ENCODE results near the gene SLC6A8.

The SLC6A8 gene

DNA sequence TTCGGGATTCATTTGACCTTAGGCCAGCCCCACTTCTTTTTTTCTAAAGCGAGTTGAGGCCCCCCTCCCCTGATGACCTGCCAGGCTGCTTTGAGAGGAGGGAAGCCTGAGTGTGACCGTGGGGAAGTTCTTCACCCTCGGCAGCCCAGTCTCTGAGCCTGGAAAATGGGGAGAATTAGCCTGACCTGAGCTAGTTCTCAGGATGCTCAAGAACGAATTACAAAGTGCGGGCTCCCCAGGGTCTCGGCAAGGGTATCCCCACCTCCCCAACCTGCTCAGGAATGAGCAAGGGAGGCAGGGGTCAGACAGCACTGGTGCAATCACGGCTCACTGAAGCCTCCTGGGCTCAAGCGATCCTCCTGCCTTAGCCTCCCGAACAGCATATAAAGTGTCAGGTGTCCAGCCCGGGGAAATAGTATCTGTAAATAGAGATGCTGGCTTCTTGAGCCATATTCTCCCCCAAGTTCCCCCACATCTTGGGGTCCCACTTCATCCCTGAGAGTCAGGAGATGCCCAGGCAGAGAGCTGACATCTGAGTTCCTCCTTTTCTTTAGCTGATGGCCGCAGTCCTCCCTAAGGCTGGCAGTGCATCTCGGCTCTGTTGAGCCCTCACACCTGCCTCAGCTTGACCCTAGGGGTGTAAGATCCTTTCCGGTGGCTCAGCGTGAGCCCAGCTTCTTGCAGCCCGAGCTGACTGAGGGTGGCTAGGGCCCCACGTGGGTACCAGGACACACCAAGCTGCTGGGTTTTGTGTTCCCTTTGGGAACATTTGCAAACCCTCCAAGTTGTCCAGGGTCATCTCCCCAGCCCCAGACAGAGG is 39.2 kb upstream of the SLC6A8 start:
- in situ Hi-C loops (cut with MboI; ENCODE audit: low sequenced_read_pairs): no loop called here

DNA sequence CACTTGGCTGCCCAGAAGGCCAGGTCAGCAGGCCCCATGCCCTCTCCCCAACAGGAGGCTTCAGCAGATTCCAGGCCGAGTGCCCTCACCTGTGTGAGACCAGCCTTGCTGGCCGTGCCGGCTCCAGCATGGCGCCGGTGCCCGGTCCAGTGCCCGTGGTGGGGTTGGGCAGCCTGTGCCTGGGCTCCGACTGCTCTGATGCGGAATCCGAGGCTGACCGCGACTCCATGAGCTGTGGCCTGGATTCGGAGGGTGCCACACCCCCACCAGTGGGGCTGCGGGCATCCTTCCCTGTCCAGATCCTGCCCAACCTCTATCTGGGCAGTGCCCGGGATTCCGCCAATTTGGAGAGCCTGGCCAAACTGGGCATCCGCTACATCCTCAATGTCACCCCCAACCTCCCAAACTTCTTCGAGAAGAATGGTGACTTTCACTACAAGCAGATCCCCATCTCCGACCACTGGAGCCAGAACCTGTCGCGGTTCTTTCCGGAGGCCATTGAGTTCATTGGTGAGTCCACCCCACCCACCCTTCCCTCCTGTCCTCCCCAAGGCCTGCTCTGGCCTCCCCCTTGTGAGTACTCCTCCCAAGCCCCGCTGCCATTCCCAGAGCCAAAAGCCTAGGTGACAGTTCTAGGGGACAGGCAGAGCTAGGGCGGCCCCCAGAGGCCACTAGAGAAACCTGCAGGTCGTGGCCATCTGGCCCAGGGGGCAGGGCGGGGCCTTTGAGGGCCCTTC is 38.4 kb upstream of the SLC6A8 start:
- in situ Hi-C loops (cut with MboI; ENCODE audit: low sequenced_read_pairs): no loop called here

DNA sequence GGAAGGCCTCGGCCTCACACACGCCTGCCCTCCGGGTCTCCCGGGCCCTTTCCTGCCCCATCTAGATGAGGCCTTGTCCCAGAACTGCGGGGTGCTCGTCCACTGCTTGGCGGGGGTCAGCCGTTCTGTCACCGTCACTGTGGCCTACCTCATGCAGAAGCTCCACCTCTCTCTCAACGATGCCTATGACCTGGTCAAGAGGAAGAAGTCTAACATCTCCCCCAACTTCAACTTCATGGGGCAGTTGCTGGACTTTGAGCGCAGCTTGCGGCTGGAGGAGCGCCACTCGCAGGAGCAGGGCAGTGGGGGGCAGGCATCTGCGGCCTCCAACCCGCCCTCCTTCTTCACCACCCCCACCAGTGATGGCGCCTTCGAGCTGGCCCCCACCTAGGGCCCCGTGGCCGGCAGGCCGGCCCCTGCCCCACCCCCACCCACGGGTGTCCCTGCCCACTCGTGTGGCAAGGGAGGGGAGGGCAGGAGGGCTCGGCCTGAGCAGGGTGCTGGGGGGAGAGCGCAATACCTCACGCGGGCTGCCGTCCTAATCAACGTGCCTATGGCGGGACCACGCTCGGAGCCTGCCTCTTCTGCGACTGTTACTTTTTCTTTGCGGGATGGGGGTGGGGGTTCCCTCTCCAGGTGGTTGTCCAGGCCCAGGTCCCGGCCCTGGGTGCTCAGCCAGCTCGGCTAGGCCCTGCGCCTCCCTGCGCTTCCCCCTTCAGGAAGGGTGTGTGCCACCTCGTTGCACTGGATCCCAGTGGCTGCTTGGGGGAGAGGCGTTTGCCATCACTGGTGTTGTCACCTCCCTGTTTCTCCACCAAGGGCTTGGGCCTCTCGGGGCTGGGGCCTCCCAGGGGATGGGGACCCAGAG is 37.6 kb upstream of the SLC6A8 start:
- in situ Hi-C loops (cut with MboI; ENCODE audit: low sequenced_read_pairs): loop anchor here (25.0 kb wide), 1 partner anchor 688 kb away; no protein-coding TSS in a partner anchor

DNA sequence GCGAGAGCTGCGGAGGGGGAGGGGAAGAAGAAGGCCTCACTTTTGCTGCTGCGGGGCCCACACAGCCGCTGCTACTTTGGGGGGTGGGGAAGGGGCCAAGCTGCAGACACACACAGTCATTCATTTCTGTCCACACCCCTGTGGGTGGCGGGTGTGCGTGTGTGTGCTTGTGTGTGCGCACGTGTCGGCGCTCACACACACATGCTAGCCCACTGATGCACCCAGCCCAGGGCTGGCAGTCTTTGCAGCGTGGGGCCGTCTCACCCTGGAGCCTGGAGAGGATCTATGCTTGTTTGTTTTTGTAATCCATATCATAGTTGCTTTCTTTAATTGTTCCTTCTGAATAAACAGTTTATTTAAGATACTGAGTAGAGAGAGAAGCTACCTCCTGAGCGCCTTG is 36.8 kb upstream of the SLC6A8 start:
- in situ Hi-C loops (cut with MboI; ENCODE audit: low sequenced_read_pairs): loop anchor here (25.0 kb wide), 1 partner anchor 689 kb away; no protein-coding TSS in a partner anchor

DNA sequence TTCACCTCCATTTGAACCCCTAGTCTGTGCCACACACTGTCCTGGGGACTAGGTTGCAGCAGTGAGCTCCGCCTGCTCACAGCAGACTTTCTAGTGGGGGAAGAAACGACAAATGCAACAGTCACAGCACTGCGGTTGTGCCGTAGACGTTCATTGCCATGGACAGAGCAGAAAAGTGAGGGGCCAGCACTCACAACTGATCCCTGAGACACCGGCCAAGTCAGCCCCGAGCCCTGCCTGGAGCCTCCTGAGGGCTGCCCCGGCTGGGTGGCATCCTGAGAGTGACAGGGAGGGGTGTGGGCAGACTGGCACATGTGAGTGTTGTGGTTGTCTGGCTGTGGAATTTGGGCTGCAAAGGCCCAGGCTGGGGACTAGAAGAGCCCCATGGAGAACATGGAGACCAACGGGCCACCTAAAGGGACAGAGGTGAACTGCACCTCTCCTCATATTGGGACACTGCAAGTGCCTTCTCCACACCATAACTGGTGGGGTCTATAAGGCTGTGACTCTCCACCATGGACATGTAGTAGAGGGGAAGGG is 36.1 kb upstream of the SLC6A8 start:
- in situ Hi-C loops (cut with MboI; ENCODE audit: low sequenced_read_pairs): loop anchor here (25.0 kb wide), 1 partner anchor 689 kb away; no protein-coding TSS in a partner anchor

DNA sequence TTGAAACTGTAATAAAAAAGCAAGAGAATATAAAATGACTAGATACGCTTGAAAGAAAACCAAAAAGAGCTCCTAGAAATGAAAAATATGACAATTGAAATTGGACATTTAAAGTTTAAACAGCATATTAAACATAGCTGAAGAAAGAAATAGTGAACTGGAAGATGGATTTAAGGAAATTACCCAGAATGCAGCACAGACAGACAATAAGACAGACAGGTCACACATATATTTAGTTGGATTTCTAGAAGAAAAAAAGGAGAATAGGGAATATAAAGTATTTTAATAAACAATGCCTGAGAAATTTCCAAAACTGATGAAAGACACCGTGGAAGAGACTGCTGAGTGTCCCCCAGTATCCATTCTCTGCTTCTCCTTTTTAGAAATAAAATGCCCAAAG is 34.2 kb upstream of the SLC6A8 start:
- in situ Hi-C loops (cut with MboI; ENCODE audit: low sequenced_read_pairs): loop anchor here (25.0 kb wide), 1 partner anchor 691 kb away; no protein-coding TSS in a partner anchor

- in situ Hi-C loops (cut with MboI; ENCODE audit: low sequenced_read_pairs): loop anchor here (25.0 kb wide), 1 partner anchor 695 kb away; no protein-coding TSS in a partner anchor
Observed at GRCh38 chrX:153657161-153657560, 30.6 kb upstream of the SLC6A8 start.

- in situ Hi-C loops (cut with MboI; ENCODE audit: low sequenced_read_pairs): loop anchor here (25.0 kb wide), 1 partner anchor 697 kb away; no protein-coding TSS in a partner anchor
Observed at GRCh38 chrX:153659268-153659667, 28.5 kb upstream of the SLC6A8 start.

GRCh38 chrX:153662266-153662665 is 25.5 kb upstream of the SLC6A8 start:
- in situ Hi-C loops (cut with MboI; ENCODE audit: low sequenced_read_pairs): loop anchor here (10.0 to 25.0 kb wide), 2 partner anchors 107 to 700 kb away; no protein-coding TSS in a partner anchor

- in situ Hi-C loops (cut with MboI; ENCODE audit: low sequenced_read_pairs): loop anchor here (10.0 to 25.0 kb wide), 2 partner anchors 111 to 704 kb away; no protein-coding TSS in a partner anchor
Observed at GRCh38 chrX:153665726-153666306, 21.9 kb upstream of the SLC6A8 start.

GRCh38 chrX:153667281-153667955 is 20.3 kb upstream of the SLC6A8 start:
- in situ Hi-C loops (cut with MboI; ENCODE audit: low sequenced_read_pairs): loop anchor here (10.0 to 25.0 kb wide), 2 partner anchors 113 to 705 kb away; no protein-coding TSS in a partner anchor

GRCh38 chrX:153667956-153668396 is 19.8 kb upstream of the SLC6A8 start:
- in situ Hi-C loops (cut with MboI; ENCODE audit: low sequenced_read_pairs): loop anchor here (10.0 to 25.0 kb wide), 2 partner anchors 113 to 706 kb away; no protein-coding TSS in a partner anchor

DNA sequence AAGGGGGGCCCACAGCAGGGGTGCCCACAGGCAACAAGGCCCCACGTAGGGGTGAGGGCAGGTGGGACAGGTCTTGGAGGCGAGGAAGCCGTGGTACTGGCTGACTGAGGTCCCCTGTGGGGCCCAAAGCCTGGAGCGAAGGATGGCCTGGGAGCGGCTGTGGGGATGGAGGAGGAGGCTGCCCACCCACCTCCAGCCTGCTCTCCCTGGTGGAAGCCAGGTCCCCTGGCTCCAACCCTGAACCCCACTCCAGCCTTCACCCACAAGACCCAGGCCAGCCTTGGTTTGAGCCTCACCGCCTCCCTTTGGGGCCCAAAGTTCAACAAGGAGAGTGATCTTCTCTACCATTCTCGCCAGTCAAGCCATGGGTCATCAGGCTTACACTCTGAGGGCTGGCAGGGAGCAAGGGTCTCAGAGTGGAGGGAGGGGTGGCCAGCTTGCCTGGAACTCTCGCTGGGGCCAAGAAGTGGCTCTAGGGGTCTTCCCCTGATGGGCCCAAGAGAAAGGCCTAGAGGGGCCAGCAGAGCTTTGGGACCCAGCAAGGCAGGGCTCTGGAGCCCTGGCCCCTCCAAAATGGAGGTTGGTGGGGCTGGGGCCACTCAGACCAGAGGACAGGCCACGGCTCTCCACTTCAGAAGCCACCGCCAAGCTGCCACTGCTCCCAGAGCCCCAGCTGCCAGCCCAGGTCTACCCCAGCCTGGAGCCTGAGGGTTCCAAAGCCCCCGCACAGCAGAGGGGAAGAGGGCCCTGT is 19.1 kb upstream of the SLC6A8 start:
- in situ Hi-C loops (cut with MboI; ENCODE audit: low sequenced_read_pairs): loop anchor here (10.0 to 25.0 kb wide), 2 partner anchors 114 to 706 kb away; no protein-coding TSS in a partner anchor

- in situ Hi-C loops (cut with MboI; ENCODE audit: low sequenced_read_pairs): loop anchor here (10.0 to 25.0 kb wide), 2 partner anchors 115 to 707 kb away; no protein-coding TSS in a partner anchor
Observed at GRCh38 chrX:153669174-153669890, 18.4 kb upstream of the SLC6A8 start.

DNA sequence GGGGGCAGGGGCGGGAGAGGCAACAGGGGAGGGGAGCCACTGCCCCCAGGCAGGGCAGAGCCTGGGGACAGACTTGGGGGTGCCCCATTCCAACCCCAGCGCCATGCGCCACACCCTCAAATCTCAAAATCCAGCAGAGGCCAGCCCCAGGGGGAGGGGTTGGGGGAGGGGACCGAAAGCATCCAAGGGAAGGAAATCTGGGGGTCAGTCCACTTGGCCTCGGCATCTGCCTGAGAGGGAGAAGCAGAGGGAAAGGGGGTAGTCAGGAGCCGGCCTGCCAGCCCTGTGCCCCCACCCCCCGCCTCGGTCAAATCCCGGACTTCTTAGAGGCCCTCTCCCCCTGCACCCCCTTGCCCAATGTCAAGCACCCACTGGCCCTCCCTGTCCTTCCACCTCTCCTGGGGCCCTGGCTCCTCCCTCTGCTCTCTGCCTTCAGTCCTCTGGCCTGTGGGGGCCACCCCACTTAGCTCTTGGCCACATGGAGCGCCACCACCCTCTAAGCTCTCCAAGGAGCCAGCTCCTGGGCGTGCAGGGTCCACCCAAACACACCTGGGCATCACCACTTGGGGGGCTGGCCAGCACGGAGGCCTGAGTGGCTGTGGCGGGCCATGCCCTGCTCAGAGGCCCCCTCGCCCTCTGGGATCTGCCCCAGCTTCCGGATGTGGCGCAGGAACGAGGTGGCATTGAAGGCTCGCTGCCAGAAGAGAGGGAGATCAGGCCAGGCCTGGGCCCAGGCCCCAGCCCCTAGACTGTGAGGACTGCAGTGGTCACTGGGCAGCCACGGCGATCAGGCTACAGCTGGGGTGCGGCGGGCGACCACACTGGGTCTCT is 17.6 kb upstream of the SLC6A8 start:
- in situ Hi-C loops (cut with MboI; ENCODE audit: low sequenced_read_pairs): loop anchor here (10.0 to 25.0 kb wide), 2 partner anchors 115 to 708 kb away; no protein-coding TSS in a partner anchor

DNA sequence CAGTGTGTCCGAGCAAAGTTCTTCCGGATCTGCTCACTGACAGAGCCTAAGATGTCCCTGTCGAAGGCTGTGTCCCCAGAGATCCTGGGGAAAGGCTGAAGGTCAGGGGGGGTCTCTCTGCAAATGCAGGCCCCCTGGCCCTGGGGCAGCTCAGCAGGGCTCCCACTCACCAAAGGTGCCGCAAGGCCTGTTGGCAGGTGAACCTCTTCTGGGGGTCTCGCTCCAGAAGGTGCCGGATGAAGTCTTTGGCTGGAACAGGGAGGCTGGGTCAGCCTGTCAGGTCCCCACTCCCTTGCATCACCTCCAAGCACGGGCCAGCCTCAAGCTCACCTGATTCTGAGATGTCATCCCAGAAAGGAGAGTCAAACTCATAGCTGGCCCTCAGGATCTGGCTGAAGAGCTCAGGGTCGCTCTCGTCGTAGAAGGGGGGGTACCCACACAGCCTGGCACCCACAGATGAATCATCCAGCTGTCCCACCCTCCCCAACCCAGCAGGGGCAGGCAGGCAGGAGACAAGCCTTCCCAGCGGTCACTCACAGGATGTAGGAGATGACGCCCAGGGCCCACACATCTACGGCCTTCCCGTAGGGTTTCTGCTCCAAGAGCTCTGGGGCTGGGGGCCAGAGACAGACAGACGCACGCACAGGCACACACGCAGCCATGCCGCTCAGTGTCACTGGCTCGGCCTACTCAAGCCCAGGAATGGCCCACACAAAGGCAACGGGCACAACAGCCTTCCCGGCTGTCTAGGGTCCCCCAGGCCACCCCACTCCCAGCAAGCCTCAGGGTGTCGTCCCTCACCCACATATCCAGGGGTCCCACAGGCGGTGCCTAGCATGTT is 16.8 kb upstream of the SLC6A8 start:
- in situ Hi-C loops (cut with MboI; ENCODE audit: low sequenced_read_pairs): loop anchor here (25.0 kb wide), 1 partner anchor 709 kb away; no protein-coding TSS in a partner anchor
